GM18517 (cell line): Measurements from ENCODE around the gene PDE2A.

Source experiments
- ATAC-seq: cut with Tn5 transposase; IDR thresholded peaks from one replicate; pipeline ENCODE4 v1.9.1; 2021; ENCODE audit warnings: mild to moderate bottlenecking, moderate library complexity; ENCODE audit not compliant: unreplicated experiment

PDE2A gene

DNA sequence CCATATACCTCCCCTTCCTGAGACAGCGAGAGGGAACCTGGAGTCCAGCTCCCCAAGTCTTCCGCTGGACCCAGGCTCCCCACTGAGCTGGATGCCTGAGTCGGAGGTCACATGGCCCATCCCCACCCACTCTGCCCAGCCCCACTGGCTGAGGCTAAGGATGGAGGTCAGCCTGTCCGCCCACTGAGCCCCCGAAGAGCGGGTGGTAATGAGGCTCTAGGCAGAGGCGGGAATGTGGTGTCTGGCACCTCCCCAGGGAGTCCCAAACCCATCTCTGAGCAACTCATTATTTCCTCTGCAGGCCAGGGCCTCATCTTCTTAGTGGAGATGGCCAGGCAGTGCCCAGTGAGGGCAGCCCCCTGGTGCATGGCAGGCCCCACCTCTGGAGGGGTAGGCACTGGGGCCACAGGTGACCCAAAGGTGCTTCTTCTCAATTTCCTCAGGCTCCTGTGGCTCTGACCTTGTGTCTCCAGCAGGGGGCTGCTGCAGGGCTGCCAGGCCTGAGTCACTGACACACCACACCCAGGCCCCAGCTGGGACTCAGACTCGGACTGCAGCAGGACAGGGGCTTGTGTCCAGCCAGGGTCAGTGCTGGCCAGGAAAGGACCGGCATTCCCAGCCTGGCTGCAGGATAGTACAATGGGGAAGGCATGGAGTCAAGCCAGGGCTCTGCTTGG is 10.2 kb upstream of the PDE2A start:
- ATAC-seq = no peak

DNA sequence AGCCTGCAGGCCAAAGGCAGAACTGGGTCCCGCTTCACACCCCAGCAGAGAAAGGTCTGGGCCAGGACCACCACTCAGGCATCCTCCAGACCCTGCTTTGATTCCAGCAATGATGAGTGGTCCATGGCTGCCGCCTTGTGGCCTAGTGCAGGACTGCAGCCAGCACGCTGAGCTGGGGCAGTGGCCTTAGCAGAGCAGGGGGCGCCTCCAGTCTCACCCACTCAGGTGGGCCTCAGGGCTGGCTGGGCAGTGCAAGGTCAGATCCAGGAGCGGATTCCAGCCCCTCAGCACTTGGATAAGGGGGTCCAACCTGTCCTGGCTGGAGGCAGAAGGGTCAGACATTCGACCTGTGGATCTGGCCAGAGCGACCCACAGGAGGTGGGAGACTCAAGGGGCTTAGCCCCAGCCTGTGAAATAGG is 9.6 kb upstream of the PDE2A start:
- no peak for ATAC-seq

DNA sequence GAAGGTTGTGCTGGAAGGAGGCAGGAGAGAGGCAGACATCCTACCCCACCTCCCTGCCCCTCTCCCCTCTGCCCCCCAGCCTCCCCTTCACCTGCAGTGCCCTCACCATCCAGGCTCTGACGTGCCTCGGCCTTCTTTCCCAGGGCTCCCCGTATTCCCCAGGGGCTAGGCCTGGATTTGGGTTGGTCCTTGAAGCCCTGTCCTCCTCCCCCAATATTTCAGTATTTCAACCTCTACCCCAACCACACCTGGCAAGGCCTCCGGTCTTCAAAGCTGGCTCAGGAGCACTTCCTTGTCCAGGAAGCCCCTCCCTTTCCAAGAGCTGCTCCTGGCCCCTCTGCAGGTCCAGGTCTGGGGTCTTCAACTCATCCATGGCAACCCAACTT is 8.6 kb upstream of the PDE2A start:
- ATAC-seq = no peak

DNA sequence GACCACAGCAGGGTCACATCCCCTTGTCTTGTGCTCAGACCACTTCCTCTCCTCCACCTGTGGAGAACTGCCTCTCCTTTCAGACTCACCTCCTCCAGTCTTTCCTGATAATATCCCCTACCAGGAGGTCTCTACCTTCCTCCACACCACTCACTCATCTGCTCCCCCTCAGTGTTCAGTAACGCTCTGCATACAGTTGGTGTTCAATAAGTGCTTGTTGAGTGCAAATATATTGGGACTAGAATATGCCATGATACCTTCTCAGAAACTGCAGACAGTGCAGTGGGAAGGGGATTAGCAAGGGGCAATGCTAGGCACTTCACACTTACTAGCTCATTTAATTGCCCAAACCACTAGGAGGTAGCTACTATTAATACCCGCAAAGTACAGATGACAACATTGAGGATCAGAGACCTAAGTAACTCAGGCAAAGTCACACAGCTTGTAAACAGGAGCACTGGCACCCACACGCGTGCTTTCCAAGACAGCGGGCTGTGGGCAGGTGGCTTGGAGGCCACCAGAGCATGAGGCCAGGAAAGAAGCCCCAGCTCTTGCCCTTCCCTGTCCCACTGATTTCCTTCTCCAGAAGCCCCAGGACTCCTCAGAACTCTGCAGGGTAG is 8.1 kb upstream of the PDE2A start:
- ATAC-seq = no peak

DNA sequence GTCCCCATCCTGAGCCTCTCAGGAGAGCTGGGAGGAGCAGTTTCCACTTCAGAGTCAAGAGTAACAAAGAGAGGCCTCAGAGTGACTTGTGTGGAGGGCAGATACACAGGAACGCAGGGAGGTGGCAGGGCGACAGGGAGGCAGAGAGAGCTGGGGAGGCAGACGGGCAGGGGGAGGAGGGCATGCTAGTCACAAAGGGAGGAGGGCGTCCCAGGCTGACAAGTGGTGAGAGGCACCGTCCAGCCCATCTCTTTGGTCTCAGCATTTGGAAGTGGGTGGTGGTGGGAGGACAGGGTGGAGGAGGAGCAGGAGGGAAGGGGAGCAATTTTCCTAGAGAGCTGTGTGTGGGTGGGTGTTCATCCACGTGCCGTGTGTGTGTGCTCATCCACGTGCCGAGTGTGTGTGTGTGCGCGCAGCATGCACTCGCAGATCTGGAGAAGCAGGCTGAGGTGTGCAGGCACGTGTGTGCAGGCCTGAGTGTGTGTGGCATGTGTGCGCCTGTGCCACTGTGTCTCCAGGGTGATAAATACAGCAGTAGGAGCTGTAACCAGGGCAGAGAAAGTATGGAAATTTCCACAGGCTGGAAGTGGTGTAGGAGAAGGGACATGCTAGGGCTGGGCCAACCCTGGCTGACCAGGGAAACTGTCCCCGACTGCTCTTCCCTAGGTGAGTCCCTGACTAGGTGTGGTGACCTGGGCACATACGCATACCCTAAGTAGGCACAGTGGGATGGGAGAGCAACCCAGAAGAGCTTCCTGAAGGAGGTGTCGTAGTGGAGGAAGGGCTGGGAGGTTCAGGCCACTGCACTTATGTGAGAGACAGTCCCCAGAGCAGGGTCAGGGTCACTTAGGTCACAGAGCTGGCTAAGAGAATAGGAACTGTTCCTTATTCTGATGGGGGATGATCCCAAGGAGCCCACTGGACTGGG is 7.3 kb upstream of the PDE2A start:
- no peak for ATAC-seq

DNA sequence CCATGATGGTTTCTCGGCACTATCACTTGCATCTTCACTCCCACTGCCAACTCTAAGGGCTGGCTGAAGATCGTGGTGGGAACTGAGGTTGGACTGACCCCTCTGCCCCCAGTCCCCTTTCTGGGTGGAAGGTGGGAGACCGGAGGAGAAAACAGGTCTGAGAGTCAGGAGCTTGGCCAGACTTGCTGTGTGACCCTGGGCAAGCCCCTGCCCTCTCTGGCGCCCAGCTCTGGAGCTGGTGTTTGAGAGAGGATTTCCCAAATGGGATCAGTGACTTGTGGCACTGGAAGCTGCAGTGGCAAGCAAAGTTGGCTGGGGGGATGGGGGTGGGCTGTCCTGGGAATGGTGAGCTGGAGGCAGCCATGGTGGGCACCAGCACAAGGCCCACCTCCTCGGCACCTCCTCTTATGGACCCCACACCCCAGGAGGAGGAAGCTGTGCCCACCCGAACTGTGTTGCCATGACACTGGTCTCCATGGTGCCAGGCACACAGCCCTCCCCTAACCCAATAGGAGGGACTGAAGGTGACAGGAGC is 6.5 kb upstream of the PDE2A start:
- no peak for ATAC-seq

DNA sequence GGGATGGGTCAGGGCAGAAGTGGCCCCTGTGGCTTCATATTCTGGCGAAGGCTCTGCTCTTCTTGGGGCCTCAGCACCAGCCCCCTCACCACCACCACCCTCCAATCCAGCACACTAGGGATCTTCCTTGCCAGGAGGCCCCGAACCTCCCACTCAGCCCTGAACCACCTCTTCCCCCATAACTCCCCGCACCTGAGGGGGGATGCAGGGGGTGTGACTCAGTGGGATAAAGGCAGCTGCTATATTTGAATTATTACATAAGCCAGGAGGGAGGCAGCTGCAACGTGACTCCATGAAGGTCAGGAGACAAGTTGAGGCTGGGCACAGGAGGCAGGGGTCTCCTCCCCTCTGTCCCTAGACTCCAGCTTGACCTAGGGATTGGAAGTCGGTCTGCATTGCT is 5.6 kb upstream of the PDE2A start:
- ATAC-seq = no peak

DNA sequence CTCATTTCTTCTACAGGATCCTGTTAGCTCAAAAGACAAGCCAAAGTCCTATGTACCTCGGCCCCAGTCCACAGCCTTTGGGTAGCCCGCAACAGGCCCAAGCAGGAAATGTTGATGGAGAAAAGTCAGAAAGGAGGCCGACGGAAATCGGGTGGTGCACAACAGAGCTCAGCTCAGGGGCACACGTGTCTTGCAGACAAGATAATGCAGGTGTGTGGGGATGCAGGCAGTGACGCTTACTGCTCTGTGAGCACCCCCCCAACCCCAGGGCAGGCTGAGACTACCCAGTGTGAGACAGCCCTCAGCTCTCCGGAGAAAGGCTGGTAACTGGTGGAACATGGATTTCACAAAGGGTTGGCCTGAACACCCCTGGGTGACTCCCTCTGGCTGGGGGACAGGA is 4.3 kb upstream of the PDE2A start:
- no peak for ATAC-seq

DNA sequence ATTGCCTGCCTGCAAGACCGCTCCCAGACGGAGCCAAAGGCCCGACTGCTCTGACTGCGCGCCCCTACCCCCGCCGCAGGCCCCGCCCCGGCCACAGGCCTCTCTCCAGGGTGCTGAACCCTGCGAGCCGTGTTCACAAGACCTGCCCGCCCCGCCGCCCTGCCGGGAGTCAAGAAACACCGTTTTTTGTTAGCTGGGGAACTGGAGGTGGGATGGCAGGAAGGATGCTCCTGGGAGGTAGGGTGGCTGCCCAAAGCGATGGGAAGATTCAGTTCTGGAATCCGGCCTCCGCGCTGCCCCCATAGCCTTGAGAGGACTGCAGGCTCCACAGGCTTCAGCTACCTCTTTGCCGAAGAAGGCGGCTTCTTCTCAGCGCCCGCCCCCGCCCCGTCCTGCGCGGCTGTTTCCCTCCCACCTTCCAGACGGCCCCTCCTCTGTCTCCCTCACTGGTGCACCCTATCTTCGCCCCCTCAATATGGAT is 2.7 kb upstream of the PDE2A start:
- ATAC-seq = no peak

DNA sequence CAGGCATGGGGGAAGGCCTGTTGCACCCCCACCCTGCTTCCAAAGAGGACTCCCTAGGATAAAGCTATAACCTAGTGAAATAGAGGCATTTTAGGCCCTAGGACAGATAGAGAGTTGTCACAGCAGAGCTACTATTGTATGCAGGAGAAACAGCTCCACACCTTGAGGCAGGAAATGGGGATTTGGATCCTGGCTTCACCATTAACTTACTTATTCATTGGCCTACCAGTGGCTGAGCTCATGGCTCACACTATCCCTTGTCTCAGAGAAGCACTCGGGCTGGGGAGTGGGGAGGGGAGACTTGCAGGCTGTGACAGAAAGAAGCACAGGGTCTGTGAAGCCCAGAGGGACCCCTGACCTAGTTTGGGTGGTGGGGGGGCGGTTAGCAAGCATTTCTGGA is 999 bp upstream of the PDE2A start:
- no peak for ATAC-seq

DNA sequence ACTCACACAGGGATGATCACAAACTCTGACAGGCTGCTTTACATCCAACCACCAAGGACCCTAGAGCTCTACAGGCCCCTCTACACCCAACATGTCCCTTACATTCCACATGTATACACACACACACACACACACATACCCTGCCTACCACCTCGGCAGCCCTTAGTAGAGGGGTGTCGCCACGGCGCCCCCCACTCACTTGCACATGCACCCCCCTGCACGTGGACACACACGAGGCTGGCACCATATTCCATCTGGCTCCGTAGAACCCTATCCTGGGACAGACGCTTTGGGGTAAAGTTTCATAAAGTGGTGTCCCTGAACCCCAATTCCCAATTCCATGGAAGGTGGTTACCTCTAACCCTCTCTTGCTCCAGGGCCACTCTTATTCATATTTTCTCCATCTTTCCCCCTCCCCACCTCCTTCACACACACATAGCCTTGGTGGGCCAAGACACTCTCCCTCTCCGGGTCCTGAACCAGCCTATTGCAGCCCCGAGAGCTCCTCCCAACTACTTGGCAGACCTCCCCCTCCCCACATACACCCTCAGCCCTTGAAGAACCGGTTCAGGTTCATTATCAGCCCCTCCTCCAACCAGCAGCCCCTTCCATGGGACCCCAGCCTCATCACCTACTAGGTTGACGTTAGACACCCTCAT is 809 bp downstream of the PDE2A start:
- no peak for ATAC-seq

DNA sequence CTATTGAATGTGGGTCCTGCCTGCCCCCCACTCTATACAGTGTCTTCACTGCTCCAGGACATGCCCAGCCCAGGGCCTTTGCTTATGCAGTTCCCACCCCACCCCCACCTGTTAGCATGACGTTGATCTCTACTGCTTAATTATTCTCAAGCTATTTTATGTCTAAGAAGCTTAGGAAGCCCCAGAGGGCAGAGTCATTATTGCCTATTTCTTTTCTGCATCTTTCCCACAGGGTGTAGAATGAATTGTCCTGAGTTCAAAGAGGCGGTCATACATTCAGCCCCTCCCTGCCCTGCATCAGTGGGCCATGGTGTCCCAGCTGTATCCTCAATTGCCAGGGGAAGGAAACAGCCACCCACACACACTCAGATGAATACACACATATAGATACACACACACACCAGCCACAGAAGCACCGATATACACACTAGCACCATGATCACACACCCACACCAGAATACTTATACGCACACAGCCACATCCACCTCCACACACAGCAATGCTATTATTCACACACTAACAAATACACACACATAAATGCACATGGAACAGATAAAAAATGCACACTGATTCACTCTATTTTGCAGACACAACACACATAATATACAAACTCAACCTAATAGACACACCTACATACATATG is 1.5 kb downstream of the PDE2A start:
- ATAC-seq = no peak

DNA sequence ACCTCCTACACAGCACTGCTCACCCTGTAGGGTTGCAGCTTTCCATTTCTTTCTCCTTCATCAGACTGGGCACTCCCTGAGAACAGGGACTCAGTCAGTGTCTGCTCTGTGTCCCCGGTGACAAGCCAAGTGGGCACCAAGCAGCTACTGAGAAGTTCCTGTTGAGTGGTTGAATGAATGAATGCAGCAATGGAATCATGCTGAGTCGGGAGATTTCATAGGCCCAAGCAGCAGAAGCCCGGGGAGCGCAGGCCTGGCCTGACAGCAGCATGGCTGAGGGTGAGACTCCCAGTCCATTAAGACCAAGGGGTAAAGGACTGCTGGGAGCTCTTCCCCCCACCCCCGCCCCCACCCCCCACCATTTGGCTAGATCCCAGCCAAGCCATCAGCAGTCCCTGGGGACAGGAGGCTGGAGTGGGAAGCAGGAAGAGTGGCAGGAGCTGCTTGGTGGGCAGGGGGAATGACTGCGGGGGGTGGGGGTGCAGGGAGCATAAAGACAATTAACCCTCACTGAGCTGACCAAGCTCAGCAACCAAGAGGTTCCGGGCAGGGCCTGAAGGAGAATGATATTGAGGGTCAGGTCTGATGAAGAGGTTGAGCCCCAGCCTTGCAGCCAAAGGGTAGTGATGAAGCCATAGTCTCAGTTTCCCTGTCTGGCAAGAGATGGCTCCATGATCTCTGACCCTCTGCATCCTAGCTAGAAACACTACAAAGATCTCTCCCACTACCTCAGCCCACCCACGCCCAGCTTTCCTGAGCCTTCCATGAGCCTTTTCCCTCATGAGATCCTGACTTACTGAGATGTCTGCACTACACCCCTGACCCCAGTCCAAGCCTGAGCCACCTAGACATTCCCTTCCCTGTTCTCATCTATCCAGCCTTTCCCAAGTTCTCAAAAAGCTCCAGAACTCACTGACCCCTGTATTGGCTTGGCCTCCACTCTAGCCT is 2.8 kb downstream of the PDE2A start:
- no peak for ATAC-seq

DNA sequence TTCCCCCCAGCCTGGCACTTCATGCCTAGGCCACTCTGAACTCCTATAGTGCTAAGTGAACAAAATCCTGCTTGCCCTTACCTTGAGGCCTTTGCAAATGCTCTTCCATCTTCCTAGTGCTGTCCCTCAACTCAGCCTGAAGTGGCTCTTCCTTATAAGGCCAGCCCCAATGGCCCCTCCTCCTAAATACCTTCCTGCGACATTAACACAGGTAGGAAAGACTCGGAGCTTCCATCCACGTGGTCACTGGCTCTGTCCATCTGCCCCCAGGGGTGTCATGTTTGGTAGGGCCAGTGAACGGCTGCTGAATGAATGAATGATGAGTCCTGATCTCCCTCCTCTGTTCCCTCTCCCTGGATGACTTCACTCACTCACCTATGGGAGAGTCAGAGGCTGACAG is 4.2 kb downstream of the PDE2A start:
- ATAC-seq = no peak

DNA sequence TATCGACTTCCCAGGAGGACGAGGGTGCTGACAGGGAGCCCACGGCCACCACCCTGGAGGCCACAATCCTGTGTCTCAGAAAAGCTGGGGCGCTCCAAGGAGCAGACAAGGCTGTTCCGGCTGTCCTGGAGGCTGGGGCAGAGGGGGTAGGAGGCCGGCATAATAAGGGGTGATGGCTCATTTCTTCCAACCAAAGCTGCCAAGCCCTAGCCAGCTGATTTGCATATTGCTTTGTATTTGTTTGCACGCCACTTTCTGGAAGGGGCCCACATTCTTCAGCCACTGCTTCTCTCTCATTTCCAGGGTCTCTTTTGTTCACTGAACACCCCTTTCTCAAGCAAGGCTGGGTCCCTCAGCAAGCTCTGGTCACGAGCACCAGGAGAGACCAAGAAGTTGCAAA is 4.7 kb downstream of the PDE2A start:
- no peak for ATAC-seq

DNA sequence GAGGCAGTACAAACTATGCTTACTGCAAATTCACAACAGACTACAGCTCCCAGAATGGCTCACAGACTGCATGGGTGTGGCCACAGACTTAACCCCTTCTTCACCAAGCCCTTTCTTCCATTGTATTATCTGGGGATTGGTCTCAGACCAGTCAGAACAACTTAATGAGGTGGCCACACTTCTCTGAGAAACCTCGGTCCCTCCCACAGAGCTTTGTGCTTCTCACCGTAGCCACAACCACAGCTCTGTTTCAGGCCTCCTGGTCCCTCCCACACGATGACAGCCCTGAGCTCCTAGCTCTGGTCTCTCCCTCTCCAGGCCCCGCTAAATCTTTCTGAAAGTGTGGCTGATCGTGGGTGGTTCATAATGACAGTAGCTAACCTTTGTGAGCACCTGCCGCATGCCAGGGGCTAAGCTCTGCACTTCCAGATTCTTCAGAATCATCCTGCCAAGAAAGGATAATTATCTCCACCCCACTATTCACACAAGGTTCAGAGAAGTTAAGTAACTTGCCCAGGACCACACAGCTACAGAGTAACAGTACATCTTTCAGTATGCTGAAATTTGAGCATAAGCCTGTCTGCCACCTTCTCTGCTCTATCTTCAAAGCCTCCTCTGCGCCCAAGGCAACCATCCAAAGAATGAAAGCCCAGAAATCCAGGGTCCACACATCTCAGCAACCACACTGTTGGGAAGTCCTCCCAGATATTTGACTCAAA is 5.4 kb downstream of the PDE2A start:
- peak; percentile 77 for ATAC-seq

DNA sequence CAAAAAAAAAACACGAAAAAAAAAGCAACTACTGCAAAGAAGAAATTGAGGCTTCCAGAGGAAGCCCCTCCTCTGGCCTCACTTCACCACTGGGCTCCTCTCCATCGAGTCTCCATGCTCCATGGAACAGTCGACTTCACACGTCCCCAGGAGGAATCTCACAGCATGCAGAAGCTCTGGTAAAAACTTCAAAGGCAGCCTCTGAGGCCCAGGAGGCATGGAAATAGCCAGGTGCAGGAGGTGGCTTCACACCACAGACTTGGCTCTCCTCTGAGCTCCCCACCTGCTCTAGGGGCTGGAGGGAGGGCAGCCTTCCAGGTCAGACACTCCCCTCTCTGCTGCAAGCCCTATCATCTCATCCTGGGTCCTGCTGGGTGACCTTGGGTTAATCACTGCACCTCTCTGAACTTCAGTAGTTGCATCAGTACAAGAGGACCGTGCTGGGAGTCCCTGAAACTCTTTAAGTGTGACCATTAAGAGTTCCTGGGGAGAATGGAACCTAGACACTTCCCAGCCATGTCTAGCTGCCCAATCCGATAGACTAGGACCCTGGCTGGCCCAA is 8.2 kb downstream of the PDE2A start:
- no peak for ATAC-seq

DNA sequence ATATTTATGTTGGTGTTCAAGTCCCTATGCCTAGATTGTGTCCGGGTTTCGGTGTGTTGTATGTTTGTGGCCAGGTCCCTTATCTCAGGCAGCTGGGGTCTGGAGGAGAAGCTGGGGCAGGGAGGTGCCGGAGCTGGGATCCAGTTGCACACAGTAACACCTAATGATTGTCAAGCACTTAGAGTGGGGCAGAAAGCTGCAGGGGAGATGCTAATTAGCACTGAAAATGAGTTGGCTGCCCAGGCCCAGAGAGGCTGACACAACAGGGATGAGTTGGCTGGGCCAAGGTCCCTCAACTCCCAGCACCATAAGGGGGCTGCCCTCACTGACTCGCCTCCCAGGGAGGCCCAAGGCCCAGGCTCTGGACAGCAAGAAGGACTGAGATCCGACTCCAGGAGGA is 12.2 kb downstream of the PDE2A start:
- ATAC-seq = no peak
